SW480 (cell line): Measurements from ENCODE around the gene YPEL2.

Experiments used
- DNase-seq: peaks from one replicate; pipeline ENCODE4 v3.0.0-alpha.2; 2016; ENCODE audit warnings: low spot score

Gene YPEL2

GRCh38 chr17:59330053-59330942, 1.2 kb upstream of the YPEL2 start:
- peak; percentile 58 for DNase-seq

GRCh38 chr17:59331929-59332748, 684 bp downstream of the YPEL2 start:
- no peak for DNase-seq

- no peak for DNase-seq
Measured at GRCh38 chr17:59332749-59333377, 1.4 kb downstream of the YPEL2 start.

- DNase-seq, result no peak
Measured at GRCh38 chr17:59333836-59334235, 2.4 kb downstream of the YPEL2 start.

GRCh38 chr17:59335685-59336084, 4.2 kb downstream of the YPEL2 start:
- no peak for DNase-seq

GRCh38 chr17:59337741-59338299, 6.4 kb downstream of the YPEL2 start:
- no peak for DNase-seq

GRCh38 chr17:59338498-59338897, 7.0 kb downstream of the YPEL2 start:
- DNase-seq, result no peak

- DNase-seq, result no peak
Measured at GRCh38 chr17:59341922-59342321, 10.5 kb downstream of the YPEL2 start.

GRCh38 chr17:59342681-59343131, 11.3 kb downstream of the YPEL2 start:
- no peak for DNase-seq

- DNase-seq, result no peak
Measured at GRCh38 chr17:59345476-59345875, 14.0 kb downstream of the YPEL2 start.

GRCh38 chr17:59346341-59346740, 14.9 kb downstream of the YPEL2 start:
- DNase-seq, result no peak

GRCh38 chr17:59346876-59347407, 15.5 kb downstream of the YPEL2 start:
- no peak for DNase-seq

- DNase-seq, result no peak
Measured at GRCh38 chr17:59347975-59348391, 16.5 kb downstream of the YPEL2 start.

- no peak for DNase-seq
Measured at GRCh38 chr17:59349178-59349577, 17.7 kb downstream of the YPEL2 start.

- DNase-seq, result no peak
Measured at GRCh38 chr17:59353106-59353854, 21.8 kb downstream of the YPEL2 start.

GRCh38 chr17:59353936-59354755, 22.7 kb downstream of the YPEL2 start:
- DNase-seq, result no peak

GRCh38 chr17:59355030-59355701, 23.7 kb downstream of the YPEL2 start:
- DNase-seq, result peak; percentile 60

- DNase-seq, result no peak
Measured at GRCh38 chr17:59355702-59356325, 24.4 kb downstream of the YPEL2 start.

- no peak for DNase-seq
Measured at GRCh38 chr17:59356543-59357218, 25.2 kb downstream of the YPEL2 start.
